Measurements from ENCODE around the gene MAP3K19.
"Not testable (repeated sequence)": the region's sequence is repeated elsewhere in the genome, so short reads cannot be mapped to it uniquely, and the experiment has no call there.

Gene MAP3K19

GRCh38 chr2:134967166-134967565, 80.1 kb downstream of the MAP3K19 start:
- H3K27me3 ChIP-seq (ENCODE audit: control insufficient read depth, insufficient read depth, low read length); H3K36me3 ChIP-seq (ENCODE audit: control insufficient read depth, insufficient read depth, low read length); H3K9ac ChIP-seq (ENCODE audit: low read length); H3K4me3 ChIP-seq (ENCODE audit: low read length); H3K27ac ChIP-seq (ENCODE audit: low read depth, low read length); H3K4me1 ChIP-seq (ENCODE audit: control insufficient read depth, insufficient read depth, low read length): not testable (repeated sequence)

GRCh38 chr2:134957477-134957876, 89.8 kb downstream of the MAP3K19 start:
- Histone ChIP-seq H3K4me3 (ENCODE audit: low read length) (no peak overlapping the region), H3K27ac (ENCODE audit: low read depth, low read length) (no peak overlapping the region), H3K36me3 (ENCODE audit: control insufficient read depth, insufficient read depth, low read length) (peaks cover 6% of the 10 kb centered on the region)

GRCh38 chr2:134955744-134956143, 91.5 kb downstream of the MAP3K19 start:
- H3K36me3 ChIP-seq (ENCODE audit: control insufficient read depth, insufficient read depth, low read length), result peaks cover 6% of the 10 kb centered on the region
- H3K4me1 ChIP-seq (ENCODE audit: control insufficient read depth, insufficient read depth, low read length), result no peaks in the 10 kb centered on the region
- no peaks in the 10 kb centered on the region for H3K27me3 ChIP-seq (ENCODE audit: control insufficient read depth, insufficient read depth, low read length)
- no peak overlapping the region for H3K27ac ChIP-seq (ENCODE audit: low read depth, low read length)
- no peak overlapping the region for H3K4me3 ChIP-seq (ENCODE audit: low read length)
- H3K9ac ChIP-seq (ENCODE audit: low read length), result no peak overlapping the region

More at GRCh38 chr2:134957477-134957876, 89.8 kb downstream of the MAP3K19 start:
- Histone ChIP-seq H3K27me3 (ENCODE audit: control insufficient read depth, insufficient read depth, low read length) (no peaks in the 10 kb centered on the region), H3K4me1 (ENCODE audit: control insufficient read depth, insufficient read depth, low read length) (no peaks in the 10 kb centered on the region), H3K9ac (ENCODE audit: low read length) (no peak overlapping the region)

GRCh38 chr2:134954065-134954464, 93.2 kb downstream of the MAP3K19 start:
- no peak overlapping the region for H3K9ac ChIP-seq (ENCODE audit: low read length)
- H3K4me1 ChIP-seq (ENCODE audit: control insufficient read depth, insufficient read depth, low read length), result no peaks in the 10 kb centered on the region
- no peak overlapping the region for H3K27ac ChIP-seq (ENCODE audit: low read depth, low read length)
- H3K27me3 ChIP-seq (ENCODE audit: control insufficient read depth, insufficient read depth, low read length), result no peaks in the 10 kb centered on the region
- no peak overlapping the region for H3K4me3 ChIP-seq (ENCODE audit: low read length)
- peaks cover 10% of the 10 kb centered on the region for H3K36me3 ChIP-seq (ENCODE audit: control insufficient read depth, insufficient read depth, low read length)

GRCh38 chr2:134952608-134953007, 94.6 kb downstream of the MAP3K19 start:
- Histone ChIP-seq H3K4me1 (ENCODE audit: control insufficient read depth, insufficient read depth, low read length) (no peaks in the 10 kb centered on the region), H3K27ac (ENCODE audit: low read depth, low read length) (no peak overlapping the region), H3K9ac (ENCODE audit: low read length) (no peak overlapping the region), H3K27me3 (ENCODE audit: control insufficient read depth, insufficient read depth, low read length) (no peaks in the 10 kb centered on the region), H3K36me3 (ENCODE audit: control insufficient read depth, insufficient read depth, low read length) (peaks cover 21% of the 10 kb centered on the region), H3K4me3 (ENCODE audit: low read length) (no peak overlapping the region)

GRCh38 chr2:134950886-134951285, 96.4 kb downstream of the MAP3K19 start:
- Histone ChIP-seq H3K27ac (ENCODE audit: low read depth, low read length) (no peak overlapping the region), H3K36me3 (ENCODE audit: control insufficient read depth, insufficient read depth, low read length) (peaks cover 25% of the 10 kb centered on the region), H3K9ac (ENCODE audit: low read length) (no peak overlapping the region), H3K4me3 (ENCODE audit: low read length) (no peak overlapping the region), H3K27me3 (ENCODE audit: control insufficient read depth, insufficient read depth, low read length) (no peaks in the 10 kb centered on the region), H3K4me1 (ENCODE audit: control insufficient read depth, insufficient read depth, low read length) (no peaks in the 10 kb centered on the region)

- H3K36me3 ChIP-seq (ENCODE audit: control insufficient read depth, insufficient read depth, low read length), result peaks cover 25% of the 10 kb centered on the region
These were observed 97.1 kb downstream of the MAP3K19 start for GRCh38 chr2:134949981-134950708.

GRCh38 chr2:134946073-134946472, 101.2 kb downstream of the MAP3K19 start:
- Histone ChIP-seq H3K9ac (ENCODE audit: low read length) (no peak overlapping the region), H3K4me3 (ENCODE audit: low read length) (no peak overlapping the region), H3K4me1 (ENCODE audit: control insufficient read depth, insufficient read depth, low read length) (no peaks in the 10 kb centered on the region), H3K27me3 (ENCODE audit: control insufficient read depth, insufficient read depth, low read length) (no peaks in the 10 kb centered on the region), H3K36me3 (ENCODE audit: control insufficient read depth, insufficient read depth, low read length) (peaks cover 20% of the 10 kb centered on the region), H3K27ac (ENCODE audit: low read depth, low read length) (no peak overlapping the region)

More at GRCh38 chr2:134949981-134950708, 97.1 kb downstream of the MAP3K19 start:
- H3K4me3 ChIP-seq (ENCODE audit: low read length), result no peak overlapping the region
- H3K4me1 ChIP-seq (ENCODE audit: control insufficient read depth, insufficient read depth, low read length), result no peaks in the 10 kb centered on the region
- no peak overlapping the region for H3K9ac ChIP-seq (ENCODE audit: low read length)
- H3K27me3 ChIP-seq (ENCODE audit: control insufficient read depth, insufficient read depth, low read length), result no peaks in the 10 kb centered on the region
- H3K27ac ChIP-seq (ENCODE audit: low read depth, low read length), result no peak overlapping the region

- no peak overlapping the region for H3K27ac ChIP-seq (ENCODE audit: low read depth, low read length)
- peaks cover 22% of the 10 kb centered on the region for H3K36me3 ChIP-seq (ENCODE audit: control insufficient read depth, insufficient read depth, low read length)
These were observed 102.3 kb downstream of the MAP3K19 start for GRCh38 chr2:134944975-134945374.

GRCh38 chr2:134943540-134943939, 103.7 kb downstream of the MAP3K19 start:
- Histone ChIP-seq H3K27ac (ENCODE audit: low read depth, low read length) (no peak overlapping the region), H3K4me1 (ENCODE audit: control insufficient read depth, insufficient read depth, low read length) (no peaks in the 10 kb centered on the region), H3K36me3 (ENCODE audit: control insufficient read depth, insufficient read depth, low read length) (peaks cover 19% of the 10 kb centered on the region), H3K4me3 (ENCODE audit: low read length) (no peak overlapping the region), H3K27me3 (ENCODE audit: control insufficient read depth, insufficient read depth, low read length) (no peaks in the 10 kb centered on the region), H3K9ac (ENCODE audit: low read length) (no peak overlapping the region)

More at GRCh38 chr2:134944975-134945374, 102.3 kb downstream of the MAP3K19 start:
- no peaks in the 10 kb centered on the region for H3K4me1 ChIP-seq (ENCODE audit: control insufficient read depth, insufficient read depth, low read length)
- no peak overlapping the region for H3K4me3 ChIP-seq (ENCODE audit: low read length)
- no peaks in the 10 kb centered on the region for H3K27me3 ChIP-seq (ENCODE audit: control insufficient read depth, insufficient read depth, low read length)
- no peak overlapping the region for H3K9ac ChIP-seq (ENCODE audit: low read length)

- no peak overlapping the region for H3K4me3 ChIP-seq (ENCODE audit: low read length)
These were observed 110.6 kb downstream of the MAP3K19 start for GRCh38 chr2:134936691-134937090.

GRCh38 chr2:134934641-134935040, 112.6 kb downstream of the MAP3K19 start:
- no peak overlapping the region for H3K9ac ChIP-seq (ENCODE audit: low read length)
- H3K27me3 ChIP-seq (ENCODE audit: control insufficient read depth, insufficient read depth, low read length), result no peaks in the 10 kb centered on the region
- H3K36me3 ChIP-seq (ENCODE audit: control insufficient read depth, insufficient read depth, low read length), result peaks cover 2% of the 10 kb centered on the region
- H3K4me1 ChIP-seq (ENCODE audit: control insufficient read depth, insufficient read depth, low read length), result peaks cover 5% of the 10 kb centered on the region
- no peak overlapping the region for H3K4me3 ChIP-seq (ENCODE audit: low read length)
- H3K27ac ChIP-seq (ENCODE audit: low read depth, low read length), result no peak overlapping the region

More at GRCh38 chr2:134936691-134937090, 110.6 kb downstream of the MAP3K19 start:
- H3K9ac ChIP-seq (ENCODE audit: low read length), result no peak overlapping the region
- no peak overlapping the region for H3K27ac ChIP-seq (ENCODE audit: low read depth, low read length)
- peaks cover 5% of the 10 kb centered on the region for H3K4me1 ChIP-seq (ENCODE audit: control insufficient read depth, insufficient read depth, low read length)
- H3K36me3 ChIP-seq (ENCODE audit: control insufficient read depth, insufficient read depth, low read length), result peaks cover 7% of the 10 kb centered on the region
- H3K27me3 ChIP-seq (ENCODE audit: control insufficient read depth, insufficient read depth, low read length), result no peaks in the 10 kb centered on the region

GRCh38 chr2:134934150-134934549, 113.1 kb downstream of the MAP3K19 start:
- peaks cover 5% of the 10 kb centered on the region for H3K4me1 ChIP-seq (ENCODE audit: control insufficient read depth, insufficient read depth, low read length)
- no peak overlapping the region for H3K4me3 ChIP-seq (ENCODE audit: low read length)
- H3K9ac ChIP-seq (ENCODE audit: low read length), result no peak overlapping the region
- H3K27me3 ChIP-seq (ENCODE audit: control insufficient read depth, insufficient read depth, low read length), result no peaks in the 10 kb centered on the region
- H3K27ac ChIP-seq (ENCODE audit: low read depth, low read length), result no peak overlapping the region
- H3K36me3 ChIP-seq (ENCODE audit: control insufficient read depth, insufficient read depth, low read length), result no peaks in the 10 kb centered on the region
